HG02884 (cell line): ENCODE measurements around the gene MAD1L1.
"Not testable (repeated sequence)": the region's sequence is repeated elsewhere in the genome, so short reads cannot be mapped to it uniquely, and the experiment has no call there.

Source experiments
- ATAC-seq: cut with Tn5 transposase; IDR thresholded peaks from one replicate; pipeline ENCODE4 v1.9.1; 2021; ENCODE audit warnings: mild to moderate bottlenecking, moderate library complexity; ENCODE audit not compliant: unreplicated experiment

The MAD1L1 gene

GRCh38 chr7:1893451-1893850 lies 339.3 kb downstream of the MAD1L1 start:
- ATAC-seq, result no peak

GRCh38 chr7:1893036-1893435 lies 339.7 kb downstream of the MAD1L1 start:
- no peak for ATAC-seq

GRCh38 chr7:1892011-1892965 lies 340.5 kb downstream of the MAD1L1 start:
- ATAC-seq, result no peak

- no peak for ATAC-seq
These were observed 342.2 kb downstream of the MAD1L1 start for GRCh38 chr7:1890289-1891235.

- no peak for ATAC-seq
These were observed 343.1 kb downstream of the MAD1L1 start for GRCh38 chr7:1889556-1890181.

GRCh38 chr7:1889091-1889490 lies 343.7 kb downstream of the MAD1L1 start:
- no peak for ATAC-seq

GRCh38 chr7:1888425-1888824 lies 344.3 kb downstream of the MAD1L1 start:
- no peak for ATAC-seq

GRCh38 chr7:1887251-1887650 lies 345.5 kb downstream of the MAD1L1 start:
- ATAC-seq, result no peak

- ATAC-seq, result no peak
These were observed 346.2 kb downstream of the MAD1L1 start for GRCh38 chr7:1886361-1887064.

GRCh38 chr7:1885465-1886226 lies 347.1 kb downstream of the MAD1L1 start:
- no peak for ATAC-seq

- no peak for ATAC-seq
These were observed 348.0 kb downstream of the MAD1L1 start for GRCh38 chr7:1884583-1885350.

- no peak for ATAC-seq
These were observed 348.7 kb downstream of the MAD1L1 start for GRCh38 chr7:1883834-1884582.

- ATAC-seq, result no peak
These were observed 349.5 kb downstream of the MAD1L1 start for GRCh38 chr7:1883031-1883761.

GRCh38 chr7:1882451-1882850 lies 350.3 kb downstream of the MAD1L1 start:
- no peak for ATAC-seq

- no peak for ATAC-seq
These were observed 350.8 kb downstream of the MAD1L1 start for GRCh38 chr7:1881946-1882345.

GRCh38 chr7:1876641-1877040 lies 356.1 kb downstream of the MAD1L1 start:
- not testable (repeated sequence) for ATAC-seq

- not testable (repeated sequence) for ATAC-seq
These were observed 357.1 kb downstream of the MAD1L1 start for GRCh38 chr7:1875392-1876199.
